ENCODE measurements around the gene ARHGEF26. TPM values are rescaled to one million over a fixed set of nuclear protein-coding genes. Genes with fewer than 3 reads are reported as not detected.

The ARHGEF26 gene
- total RNA-seq, 4 donors from 2014 or later: 124 to 158 (median 132) TPM

DNA sequence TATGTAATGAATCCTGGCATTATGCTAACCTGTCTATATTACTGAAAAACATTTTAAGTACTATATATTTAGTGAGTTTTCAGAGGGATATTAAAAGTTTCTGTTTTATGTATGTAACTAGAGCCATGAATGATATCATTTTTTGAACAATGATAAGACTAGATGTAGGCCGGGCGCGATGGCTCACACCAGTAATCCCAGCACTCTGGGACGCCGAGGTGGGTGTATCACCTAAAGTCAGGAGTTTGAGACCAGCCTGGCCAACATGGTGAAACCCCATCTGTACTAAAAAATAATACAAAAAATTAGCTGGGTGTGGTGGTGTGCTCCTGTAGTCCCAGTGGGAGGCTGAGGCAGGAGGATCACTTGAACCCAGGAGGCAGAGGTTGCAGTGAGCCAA lies 169.0 kb downstream of the ARHGEF26 start:
- no peak overlapping the region for H3K4me3 ChIP-seq
- no peak for DNase-seq (ENCODE audit: extremely low spot score)
- no peak for TF ChIP-seq POLR2A (IDR thresholded peaks at IDR 0.05; ENCODE audit: low read depth)
- no peak for TF ChIP-seq EP300 (IDR thresholded peaks at IDR 0.05)
- TF ChIP-seq, protein P1, sequence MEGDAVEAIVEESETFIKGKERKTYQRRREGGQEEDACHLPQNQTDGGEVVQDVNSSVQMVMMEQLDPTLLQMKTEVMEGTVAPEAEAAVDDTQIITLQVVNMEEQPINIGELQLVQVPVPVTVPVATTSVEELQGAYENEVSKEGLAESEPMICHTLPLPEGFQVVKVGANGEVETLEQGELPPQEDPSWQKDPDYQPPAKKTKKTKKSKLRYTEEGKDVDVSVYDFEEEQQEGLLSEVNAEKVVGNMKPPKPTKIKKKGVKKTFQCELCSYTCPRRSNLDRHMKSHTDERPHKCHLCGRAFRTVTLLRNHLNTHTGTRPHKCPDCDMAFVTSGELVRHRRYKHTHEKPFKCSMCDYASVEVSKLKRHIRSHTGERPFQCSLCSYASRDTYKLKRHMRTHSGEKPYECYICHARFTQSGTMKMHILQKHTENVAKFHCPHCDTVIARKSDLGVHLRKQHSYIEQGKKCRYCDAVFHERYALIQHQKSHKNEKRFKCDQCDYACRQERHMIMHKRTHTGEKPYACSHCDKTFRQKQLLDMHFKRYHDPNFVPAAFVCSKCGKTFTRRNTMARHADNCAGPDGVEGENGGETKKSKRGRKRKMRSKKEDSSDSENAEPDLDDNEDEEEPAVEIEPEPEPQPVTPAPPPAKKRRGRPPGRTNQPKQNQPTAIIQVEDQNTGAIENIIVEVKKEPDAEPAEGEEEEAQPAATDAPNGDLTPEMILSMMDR (IDR thresholded peaks at IDR 0.05): no peak
- no peak for TF ChIP-seq POLR2AphosphoS5 (IDR thresholded peaks at IDR 0.05)
- intact Hi-C loops (cut with DNase I): no loop called here
- H3K4me1 ChIP-seq: peaks cover 0 to 11% (median 4%) of the 10 kb centered on the region in 4 donors
- H3K36me3 ChIP-seq: peaks cover 10 to 90% (median 54%) of the 10 kb centered on the region in 4 donors
- no peaks in the 10 kb centered on the region for H3K27me3 ChIP-seq
- H3K9me3 ChIP-seq: no peaks in the 10 kb centered on the region
- 100% methylated on average over 5 of the region's 5 CpGs for WGBS
- no peak overlapping the region for H3K27ac ChIP-seq (replicated peaks in 1 of 4)

DNA sequence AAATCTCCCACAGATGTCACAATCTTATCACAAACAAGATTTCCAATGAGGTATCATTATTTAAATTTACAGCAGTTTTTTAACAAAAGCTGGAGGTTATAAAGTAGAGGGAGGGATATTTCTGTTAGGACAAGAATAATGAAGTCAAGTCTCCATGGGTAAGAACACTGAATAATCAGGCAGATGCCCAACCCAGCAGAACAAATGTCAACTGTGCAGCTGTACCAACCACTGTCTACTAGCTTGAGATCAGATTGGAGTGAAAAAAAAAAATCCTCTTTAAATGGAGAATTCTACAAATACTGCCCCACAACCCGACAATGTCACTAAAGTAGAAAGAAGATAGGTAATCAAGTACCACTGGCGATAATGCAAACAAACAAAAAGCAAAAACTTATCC lies 172.8 kb downstream of the ARHGEF26 start:
- no peak overlapping the region for H3K4me3 ChIP-seq
- peaks cover 0 to 10% (median 0%) of the 10 kb centered on the region in 4 donors for H3K4me1 ChIP-seq
- 92% methylated on average over 2 of the region's 2 CpGs for WGBS
- H3K9me3 ChIP-seq: no peaks in the 10 kb centered on the region
- H3K27ac ChIP-seq (replicated peaks in 1 of 4): no peak overlapping the region
- peaks cover 13 to 96% (median 61%) of the 10 kb centered on the region in 4 donors for H3K36me3 ChIP-seq
- intact Hi-C loops (cut with DNase I): no loop called here
- DNase-seq (ENCODE audit: extremely low spot score): no peak
- TF ChIP-seq EP300 (IDR thresholded peaks at IDR 0.05) (no peak), POLR2AphosphoS5 (IDR thresholded peaks at IDR 0.05) (no peak), POLR2A (IDR thresholded peaks at IDR 0.05; ENCODE audit: low read depth) (no peak)
- TF ChIP-seq, protein P1 (IDR thresholded peaks at IDR 0.05): no peak
- no peaks in the 10 kb centered on the region for H3K27me3 ChIP-seq

DNA sequence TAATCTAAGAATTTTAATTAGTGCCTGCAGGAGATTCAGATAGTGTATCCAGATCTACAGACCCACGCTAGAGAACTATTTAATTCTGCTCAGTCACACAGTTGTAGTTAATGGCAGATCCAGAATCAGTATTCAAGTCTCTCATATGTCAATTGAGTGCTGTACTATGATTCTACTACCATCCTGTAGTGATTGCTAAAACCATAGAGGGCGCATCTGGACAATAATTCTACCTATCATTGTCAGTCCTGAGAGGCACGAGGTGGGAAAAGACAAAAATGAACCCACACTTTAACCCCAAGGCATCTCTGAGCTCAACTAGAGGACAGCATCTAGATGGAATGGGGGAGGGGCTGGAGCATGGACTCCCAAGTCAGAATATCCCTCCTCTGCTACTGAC lies 180.4 kb downstream of the ARHGEF26 start:
- Histone ChIP-seq H3K27me3 (no peaks in the 10 kb centered on the region), H3K27ac (replicated peaks in 1 of 4) (no peak overlapping the region), H3K36me3 (peaks cover 49 to 94% (median 77%) of the 10 kb centered on the region in 4 donors), H3K4me1 (peaks cover 0 to 9% (median 0%) of the 10 kb centered on the region in 4 donors), H3K4me3 (no peak overlapping the region), H3K9me3 (no peaks in the 10 kb centered on the region)
- DNase-seq (ENCODE audit: extremely low spot score): no peak
- WGBS: 91% methylated on average over 3 of the region's 3 CpGs
- intact Hi-C loops (cut with DNase I): no loop called here
- TF ChIP-seq POLR2AphosphoS5 (IDR thresholded peaks at IDR 0.05): no peak
- no peak for TF ChIP-seq POLR2A (IDR thresholded peaks at IDR 0.05; ENCODE audit: low read depth)
- TF ChIP-seq, protein P1 (IDR thresholded peaks at IDR 0.05): no peak

DNA sequence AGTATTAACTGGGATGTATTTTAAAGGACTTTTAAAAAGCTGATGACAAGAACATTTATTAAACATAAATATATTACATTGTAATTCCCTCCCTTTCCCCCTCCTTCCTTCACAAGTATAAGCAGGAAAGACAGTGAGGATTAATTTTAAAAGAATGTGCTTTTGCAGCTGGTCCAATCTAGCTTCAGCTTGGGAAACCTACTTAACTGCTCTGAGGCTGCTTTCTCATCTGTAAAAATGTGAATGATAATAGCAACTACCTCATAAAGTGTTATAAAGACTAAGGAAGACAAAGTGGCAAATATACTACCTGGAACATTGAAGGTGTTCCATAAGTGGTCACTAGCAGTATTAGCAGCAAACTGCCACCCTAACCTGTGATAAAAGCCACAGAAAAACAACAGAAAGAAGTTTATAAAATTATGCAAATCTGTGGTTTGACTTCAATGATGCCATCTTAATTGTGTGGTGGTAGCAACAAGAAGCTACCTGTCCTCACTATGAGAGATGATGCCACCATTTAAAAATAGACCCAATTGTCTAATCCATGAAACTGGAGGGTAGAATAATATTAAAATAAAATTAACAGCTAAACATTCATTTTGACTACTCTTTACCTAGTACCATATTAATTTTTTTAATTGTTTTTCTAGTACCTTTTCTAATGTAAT lies 183.1 kb downstream of the ARHGEF26 start:
- intact Hi-C loops (cut with DNase I): no loop called here
- Histone ChIP-seq H3K27me3 (no peaks in the 10 kb centered on the region), H3K27ac (replicated peaks in 1 of 4) (no peak overlapping the region), H3K36me3 (peaks cover 45 to 87% (median 72%) of the 10 kb centered on the region in 4 donors), H3K4me1 (peaks cover 0 to 7% (median 2%) of the 10 kb centered on the region in 4 donors), H3K4me3 (no peak overlapping the region), H3K9me3 (no peaks in the 10 kb centered on the region)
- no peak for DNase-seq (ENCODE audit: extremely low spot score)
- TF ChIP-seq POLR2A (IDR thresholded peaks at IDR 0.05; ENCODE audit: low read depth): no peak

DNA sequence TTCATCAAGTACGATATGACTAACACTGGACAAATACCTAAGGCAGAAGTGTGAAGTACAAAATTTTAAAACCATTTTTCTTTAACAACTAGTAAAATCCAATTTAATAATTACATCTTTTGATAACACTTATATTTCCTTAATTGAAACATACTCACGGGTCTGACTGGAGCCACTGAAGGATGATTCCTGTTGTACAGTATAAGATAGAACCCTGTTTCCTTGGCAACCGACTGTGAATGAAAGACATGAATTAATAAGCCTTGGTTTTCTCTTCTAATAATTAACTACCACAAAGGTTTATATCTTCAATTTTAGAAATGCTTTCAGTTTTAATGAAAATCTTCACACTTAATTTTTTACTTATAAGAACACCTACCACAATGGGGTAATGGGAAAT lies 183.7 kb downstream of the ARHGEF26 start:
- no peaks in the 10 kb centered on the region for H3K9me3 ChIP-seq
- H3K27me3 ChIP-seq: no peaks in the 10 kb centered on the region
- peaks cover 39 to 80% (median 67%) of the 10 kb centered on the region in 4 donors for H3K36me3 ChIP-seq
- peaks cover 0 to 7% (median 2%) of the 10 kb centered on the region in 4 donors for H3K4me1 ChIP-seq
- H3K27ac ChIP-seq (replicated peaks in 1 of 4): no peak overlapping the region
- TF ChIP-seq EP300 (IDR thresholded peaks at IDR 0.05): no peak
- TF ChIP-seq POLR2A (IDR thresholded peaks at IDR 0.05; ENCODE audit: low read depth): no peak
- TF ChIP-seq, protein P1 (IDR thresholded peaks at IDR 0.05): no peak
- TF ChIP-seq POLR2AphosphoS5 (IDR thresholded peaks at IDR 0.05): no peak
- 93% methylated on average over 3 of the region's 3 CpGs for WGBS
- H3K4me3 ChIP-seq: no peak overlapping the region
- intact Hi-C loops (cut with DNase I): no loop called here
- DNase-seq (ENCODE audit: extremely low spot score): no peak
